KMS-11 (cell line): ENCODE results near the gene COBL.

Source experiments
- H2AFZ ChIP-seq: fragments of 200-600 bp; sonication (generic); 2 replicates; pipeline ENCODE4 v1.6.1; 2016; ENCODE audit warnings: antibody characterized with exemption, mixed run types, low read depth
- H3K27ac ChIP-seq: fragments of 200-600 bp; sonication (generic); 2 replicates; pipeline ENCODE4 v1.6.1; 2016; ENCODE audit warnings: mild to moderate bottlenecking, mixed run types
- H3K27me3 ChIP-seq: fragments of 200-600 bp; sonication (generic); 2 replicates; pipeline ENCODE4 v1.6.1; 2017; ENCODE audit warnings: mild to moderate bottlenecking, low read depth, mixed run types, moderate library complexity; ENCODE audit not compliant: insufficient read depth
- H3K36me3 ChIP-seq: fragments of 200-600 bp; sonication (generic); 2 replicates; pipeline ENCODE4 v1.6.1; 2017; ENCODE audit warnings: mild to moderate bottlenecking, mixed run types; ENCODE audit not compliant: insufficient read depth
- H3K4me1 ChIP-seq: fragments of 200-600 bp; sonication (generic); 2 replicates; pipeline ENCODE4 v1.6.1; 2016; ENCODE audit warnings: mild to moderate bottlenecking, low read depth, mixed run types; ENCODE audit not compliant: poor library complexity, severe bottlenecking
- H3K4me2 ChIP-seq: fragments of 200-600 bp; sonication (generic); 2 replicates; pipeline ENCODE4 v1.7.0; 2016; ENCODE audit warnings: mild to moderate bottlenecking, mixed run types
- H3K4me3 ChIP-seq: fragments of 200-600 bp; sonication (generic); IDR thresholded peaks from 2 replicates; pipeline ENCODE4 v1.6.1; 2017; ENCODE audit warnings: low read depth, low read length, mixed read lengths; ENCODE audit not compliant: insufficient read depth
- H3K79me2 ChIP-seq: fragments of 200-600 bp; sonication (generic); 2 replicates; pipeline ENCODE4 v1.6.1; 2016; ENCODE audit warnings: low read depth, mixed run types; ENCODE audit not compliant: insufficient read depth
- H3K9ac ChIP-seq: fragments of 200-600 bp; sonication (generic); 2 replicates; pipeline ENCODE4 v1.6.1; 2016; ENCODE audit warnings: mild to moderate bottlenecking, mixed run types
- H4K20me1 ChIP-seq: fragments of 200-600 bp; sonication (generic); 2 replicates; pipeline ENCODE4 v1.6.1; 2016; ENCODE audit warnings: mild to moderate bottlenecking, mixed run types; ENCODE audit not compliant: insufficient read depth
- TF ChIP-seq, protein P1 (sequence below): fragments of 200-600 bp; sonication (generic); conservative IDR thresholded peaks from 2 replicates; pipeline ENCODE4 v1.6.1; 2017; ENCODE audit warnings: low read depth, mild to moderate bottlenecking, antibody characterized with exemption, low read length, moderate library complexity, mixed read lengths

COBL gene

DNA sequence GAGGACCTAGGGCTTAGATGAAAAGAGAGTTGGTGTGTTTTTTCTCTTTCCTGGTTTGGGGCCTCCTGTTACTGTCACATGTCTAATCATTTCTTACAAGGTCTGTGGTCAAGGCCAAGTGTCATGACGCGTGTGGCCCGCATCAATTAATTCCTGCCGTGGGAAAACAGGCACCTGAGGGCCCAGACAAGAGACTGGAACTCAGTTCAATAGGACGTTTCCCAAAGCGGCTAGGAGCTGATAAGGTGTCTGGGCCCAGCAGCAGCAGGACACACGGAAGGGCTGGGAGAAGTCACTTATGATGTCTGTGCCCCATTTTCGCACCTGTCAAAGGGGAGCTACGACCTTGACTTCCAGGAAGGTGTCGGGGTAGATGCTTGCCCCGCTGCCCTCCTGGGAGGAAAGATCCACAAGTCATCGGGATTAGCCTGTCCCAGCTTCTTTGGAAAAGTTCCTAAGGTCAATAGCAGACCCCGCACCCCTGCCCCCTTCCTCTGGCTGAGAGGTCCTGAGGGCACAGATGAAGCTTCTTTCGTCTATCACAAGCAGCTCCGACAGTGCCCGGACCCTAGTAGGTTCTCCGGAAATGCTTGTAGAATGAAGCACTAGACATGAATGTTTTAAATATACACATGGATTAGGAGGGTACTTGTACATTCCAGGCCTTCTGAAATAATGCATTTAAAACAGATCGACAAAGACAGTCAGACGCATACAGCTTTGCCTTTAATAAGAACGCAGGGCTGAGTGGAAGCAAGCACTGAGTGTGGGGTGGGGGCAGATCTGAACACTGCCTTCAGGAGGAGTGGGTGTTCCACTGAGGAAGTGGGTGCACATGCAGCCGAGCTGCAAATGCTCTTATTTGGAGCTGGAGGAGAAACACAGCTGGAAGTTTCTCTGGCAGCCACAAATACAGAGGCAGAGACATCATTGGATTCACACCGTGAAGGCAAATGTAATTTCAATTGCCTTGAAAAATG lies 296.4 kb downstream of the COBL start:
- TF ChIP-seq, protein P1, sequence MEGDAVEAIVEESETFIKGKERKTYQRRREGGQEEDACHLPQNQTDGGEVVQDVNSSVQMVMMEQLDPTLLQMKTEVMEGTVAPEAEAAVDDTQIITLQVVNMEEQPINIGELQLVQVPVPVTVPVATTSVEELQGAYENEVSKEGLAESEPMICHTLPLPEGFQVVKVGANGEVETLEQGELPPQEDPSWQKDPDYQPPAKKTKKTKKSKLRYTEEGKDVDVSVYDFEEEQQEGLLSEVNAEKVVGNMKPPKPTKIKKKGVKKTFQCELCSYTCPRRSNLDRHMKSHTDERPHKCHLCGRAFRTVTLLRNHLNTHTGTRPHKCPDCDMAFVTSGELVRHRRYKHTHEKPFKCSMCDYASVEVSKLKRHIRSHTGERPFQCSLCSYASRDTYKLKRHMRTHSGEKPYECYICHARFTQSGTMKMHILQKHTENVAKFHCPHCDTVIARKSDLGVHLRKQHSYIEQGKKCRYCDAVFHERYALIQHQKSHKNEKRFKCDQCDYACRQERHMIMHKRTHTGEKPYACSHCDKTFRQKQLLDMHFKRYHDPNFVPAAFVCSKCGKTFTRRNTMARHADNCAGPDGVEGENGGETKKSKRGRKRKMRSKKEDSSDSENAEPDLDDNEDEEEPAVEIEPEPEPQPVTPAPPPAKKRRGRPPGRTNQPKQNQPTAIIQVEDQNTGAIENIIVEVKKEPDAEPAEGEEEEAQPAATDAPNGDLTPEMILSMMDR = no peak
- Histone ChIP-seq H3K4me2 (no peak overlapping the region), H3K79me2 (no peaks in the 10 kb centered on the region), H3K27me3 (no peaks in the 10 kb centered on the region), H3K36me3 (no peaks in the 10 kb centered on the region), H3K27ac (no peak overlapping the region), H3K4me1 (peaks cover 5% of the 10 kb centered on the region), H3K9ac (no peak overlapping the region), H3K4me3 (no peak overlapping the region), H2AFZ (no peak overlapping the region), H4K20me1 (no peaks in the 10 kb centered on the region)

DNA sequence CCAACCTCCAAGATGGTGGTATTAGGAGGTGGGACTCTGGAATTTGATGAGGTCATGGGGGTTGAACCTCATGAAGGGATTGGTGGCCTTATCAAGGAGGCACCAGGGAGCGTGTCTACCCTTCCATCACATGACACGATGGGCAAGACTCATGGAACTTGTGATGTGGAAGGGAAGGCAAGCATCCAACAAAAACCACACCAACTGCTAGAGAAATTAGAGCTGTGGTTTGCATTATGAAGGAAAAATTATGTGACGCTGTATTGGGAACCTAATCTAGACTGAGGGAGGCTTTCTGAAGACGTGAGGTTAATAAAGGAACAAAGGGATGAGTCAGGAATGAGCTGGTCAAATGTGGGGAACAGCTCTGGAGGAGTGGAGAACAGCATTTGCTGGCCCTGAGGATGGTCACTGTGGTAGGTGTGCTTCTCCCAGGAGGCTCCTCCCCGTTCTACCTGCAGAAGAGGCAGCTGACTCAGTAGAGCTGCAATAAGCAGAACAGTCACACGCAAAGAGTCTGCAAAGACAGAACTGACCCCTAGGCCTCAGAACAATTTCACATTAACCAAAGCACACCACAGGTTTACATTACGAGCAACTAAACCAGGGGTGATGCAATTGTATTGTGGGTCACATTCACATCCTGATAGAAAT lies 297.3 kb downstream of the COBL start:
- H2AFZ ChIP-seq = no peak overlapping the region
- H3K4me2 ChIP-seq = no peak overlapping the region
- no peaks in the 10 kb centered on the region for H3K27me3 ChIP-seq
- no peak overlapping the region for H3K9ac ChIP-seq
- peaks cover 5% of the 10 kb centered on the region for H3K4me1 ChIP-seq
- H3K79me2 ChIP-seq = no peaks in the 10 kb centered on the region
- TF ChIP-seq, protein P1 = no peak
- H3K4me3 ChIP-seq = no peak overlapping the region
- H3K36me3 ChIP-seq = no peaks in the 10 kb centered on the region
- H4K20me1 ChIP-seq = no peaks in the 10 kb centered on the region
- no peak overlapping the region for H3K27ac ChIP-seq

DNA sequence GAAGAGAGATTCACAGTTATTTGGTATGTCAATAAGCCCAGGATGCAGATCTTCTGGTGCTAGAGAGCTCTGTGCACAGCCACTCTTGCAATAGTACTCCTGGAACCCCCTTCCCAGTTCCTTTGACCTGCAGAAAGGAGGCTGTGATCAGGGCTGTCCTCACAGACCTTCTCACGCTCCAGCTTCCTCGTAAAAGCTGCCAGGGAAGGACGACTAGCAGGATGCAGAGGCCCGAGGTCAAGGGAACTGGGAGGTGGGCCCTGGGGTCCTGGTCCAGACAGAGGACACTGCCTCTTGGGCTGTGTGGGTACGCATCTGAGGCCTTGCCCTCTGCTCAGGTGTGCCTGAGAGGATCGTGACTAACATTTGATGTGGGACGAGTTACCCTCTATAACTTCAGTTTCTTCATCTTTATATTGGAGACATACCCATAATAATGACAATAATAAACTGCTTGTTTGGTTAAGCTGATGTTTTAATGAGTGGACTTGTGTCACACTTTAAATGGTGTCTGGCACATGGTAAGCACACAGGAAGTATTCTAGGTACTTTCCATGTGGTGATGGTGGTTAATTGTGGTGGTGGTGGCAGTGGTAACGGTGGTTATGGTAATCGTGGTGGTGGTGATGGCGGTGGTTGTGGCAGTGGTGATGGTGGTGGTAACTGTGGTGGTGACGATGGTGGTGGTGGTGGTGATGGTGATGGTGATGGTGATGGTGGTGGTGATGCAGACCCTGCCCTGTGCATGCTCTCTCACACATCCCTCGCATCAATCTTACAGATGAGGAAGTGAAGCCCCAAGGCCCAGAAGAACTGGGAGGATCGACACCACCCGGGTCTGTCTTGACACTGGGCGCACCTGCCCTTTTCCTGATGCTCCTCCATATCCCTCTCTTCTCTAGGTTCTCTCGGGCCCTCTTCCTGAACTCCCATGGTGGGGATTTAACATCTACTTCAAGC lies 298.8 kb downstream of the COBL start:
- Histone ChIP-seq H3K9ac (no peak overlapping the region), H2AFZ (no peak overlapping the region), H4K20me1 (no peaks in the 10 kb centered on the region), H3K27me3 (no peaks in the 10 kb centered on the region), H3K36me3 (no peaks in the 10 kb centered on the region), H3K79me2 (no peaks in the 10 kb centered on the region), H3K4me1 (peaks cover 5% of the 10 kb centered on the region), H3K27ac (no peak overlapping the region), H3K4me2 (no peak overlapping the region), H3K4me3 (no peak overlapping the region)
- TF ChIP-seq, protein P1 = no peak

DNA sequence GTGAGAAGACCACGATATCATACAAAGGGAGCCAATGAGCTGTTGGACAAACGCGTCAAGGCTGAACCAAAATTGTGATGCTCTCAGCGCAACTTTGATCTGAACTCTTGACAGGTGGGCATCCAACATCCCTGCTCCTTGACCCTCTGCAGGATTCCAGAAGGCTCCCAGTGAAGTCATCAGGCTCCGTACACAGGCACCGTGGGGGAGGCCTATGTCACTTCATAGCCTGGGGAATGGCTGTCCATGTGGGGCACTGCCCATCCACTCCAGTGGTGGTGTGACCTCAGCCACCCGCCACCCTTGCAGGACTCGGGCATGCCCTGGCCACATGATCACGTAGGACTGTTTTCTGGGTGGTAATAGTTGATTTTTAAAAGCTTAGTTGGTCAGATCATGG lies 300.1 kb downstream of the COBL start:
- Histone ChIP-seq H4K20me1 (no peaks in the 10 kb centered on the region), H2AFZ (no peak overlapping the region), H3K36me3 (no peaks in the 10 kb centered on the region), H3K27me3 (no peaks in the 10 kb centered on the region), H3K4me2 (no peak overlapping the region), H3K4me1 (peaks cover 5% of the 10 kb centered on the region), H3K4me3 (no peak overlapping the region), H3K9ac (no peak overlapping the region), H3K79me2 (no peaks in the 10 kb centered on the region), H3K27ac (no peak overlapping the region)
- TF ChIP-seq, protein P1 = no peak
